Ishikawa (cell line): ENCODE results near the gene FAM234A.

Experiments
- CEBPB ChIP-seq: IDR thresholded peaks from 2 replicates; pipeline ENCODE4 v1.6.1; 2012
- CREB1 ChIP-seq: IDR thresholded peaks from 2 replicates; pipeline ENCODE4 v1.6.1; 2012; ENCODE audit warnings: low read depth
- EGR1 ChIP-seq: IDR thresholded peaks from 2 replicates; pipeline ENCODE4 v1.6.1; 2012
- EP300 ChIP-seq: IDR thresholded peaks from 2 replicates; pipeline ENCODE4 v1.6.1; 2012; ENCODE audit warnings: borderline replicate concordance
- FOXM1 ChIP-seq: IDR thresholded peaks from 2 replicates; pipeline ENCODE4 v1.6.1; 2012; ENCODE audit warnings: low read depth, borderline replicate concordance
- MAX ChIP-seq: IDR thresholded peaks from 2 replicates; pipeline ENCODE4 v1.6.1; 2012
- NFIC ChIP-seq: IDR thresholded peaks from 2 replicates; pipeline ENCODE4 v1.6.1; 2012
- RAD21 ChIP-seq: IDR thresholded peaks from 2 replicates; pipeline ENCODE4 v1.6.1; 2012; ENCODE audit warnings: low read depth
- REST ChIP-seq: IDR thresholded peaks from 2 replicates; pipeline ENCODE4 v1.6.1; 2012; ENCODE audit warnings: low read depth, mild to moderate bottlenecking
- TAF1 ChIP-seq: IDR thresholded peaks from 2 replicates; pipeline ENCODE4 v1.6.1; 2012; ENCODE audit warnings: low read depth, mild to moderate bottlenecking
- TCF12 ChIP-seq: IDR thresholded peaks from 2 replicates; pipeline ENCODE4 v1.6.1; 2012; ENCODE audit warnings: low read depth
- TEAD4 ChIP-seq: IDR thresholded peaks from 2 replicates; pipeline ENCODE4 v1.6.1; 2012
- USF1 ChIP-seq: IDR thresholded peaks from 2 replicates; pipeline ENCODE4 v1.6.1; 2012
- YY1 ChIP-seq: IDR thresholded peaks from 2 replicates; pipeline ENCODE4 v1.6.1; 2012; ENCODE audit warnings: low read depth
- ZBTB7A ChIP-seq: IDR thresholded peaks from 2 replicates; pipeline ENCODE4 v1.6.1; 2012; ENCODE audit warnings: low read depth

FAM234A gene

GRCh38 chr16:255183-255582 lies 20.6 kb downstream of the FAM234A start:
- TF ChIP-seq TEAD4 (no peak), EGR1 (no peak), REST (no peak), ZBTB7A (no peak), EP300 (no peak), CREB1 (no peak), CEBPB (no peak), YY1 (no peak), MAX (no peak), RAD21 (no peak), NFIC (no peak), TAF1 (no peak), FOXM1 (no peak)

GRCh38 chr16:259226-259625 lies 24.6 kb downstream of the FAM234A start:
- no peak for TF ChIP-seq CEBPB
- TF ChIP-seq TEAD4, result no peak
- no peak for TF ChIP-seq TAF1
- TF ChIP-seq NFIC, result no peak
- TF ChIP-seq RAD21, result no peak
- no peak for TF ChIP-seq USF1
- TF ChIP-seq YY1, result no peak
- no peak for TF ChIP-seq CREB1
- TF ChIP-seq EP300, result no peak
- no peak for TF ChIP-seq REST
- TF ChIP-seq MAX, result no peak
- TF ChIP-seq TCF12, result no peak
- TF ChIP-seq ZBTB7A, result no peak
- no peak for TF ChIP-seq FOXM1
- no peak for TF ChIP-seq EGR1

GRCh38 chr16:259814-260253 lies 25.2 kb downstream of the FAM234A start:
- TF ChIP-seq EP300 (no peak), CEBPB (no peak), YY1 (no peak), USF1 (no peak), CREB1 (no peak), ZBTB7A (no peak), RAD21 (no peak), MAX (no peak), REST (no peak), FOXM1 (no peak), TEAD4 (no peak), EGR1 (no peak), TAF1 (no peak), TCF12 (no peak), NFIC (no peak)

- TF ChIP-seq FOXM1 (no peak), CREB1 (no peak), YY1 (no peak), TEAD4 (no peak), TCF12 (no peak), ZBTB7A (no peak), USF1 (no peak), EGR1 (no peak), REST (no peak), NFIC (no peak), TAF1 (no peak), EP300 (no peak), MAX (no peak), CEBPB (no peak), RAD21 (no peak)
Measured at GRCh38 chr16:260326-260725, 25.7 kb downstream of the FAM234A start.
